ENCODE data around the gene CFAP54.

The CFAP54 gene

GRCh38 chr12:96889273-96889933 is 400.0 kb downstream of the CFAP54 start:
- no peak for DNase-seq (ENCODE audit: low read depth)

- no peak for DNase-seq (ENCODE audit: low read depth)
These were observed 401.0 kb downstream of the CFAP54 start for GRCh38 chr12:96890331-96890730.

- DNase-seq (ENCODE audit: low read depth) = no peak
These were observed 402.7 kb downstream of the CFAP54 start for GRCh38 chr12:96892104-96892503.

- no peak for DNase-seq (ENCODE audit: low read depth)
These were observed 408.0 kb downstream of the CFAP54 start for GRCh38 chr12:96897421-96897820.

- DNase-seq (ENCODE audit: low read depth) = no peak
These were observed 411.8 kb downstream of the CFAP54 start for GRCh38 chr12:96901175-96901574.

GRCh38 chr12:96902076-96902475 is 412.7 kb downstream of the CFAP54 start:
- no peak for DNase-seq (ENCODE audit: low read depth)

- no peak for DNase-seq (ENCODE audit: low read depth)
These were observed 417.1 kb downstream of the CFAP54 start for GRCh38 chr12:96906498-96906848.

- peak; percentile 38 for DNase-seq (ENCODE audit: low read depth)
These were observed 417.7 kb downstream of the CFAP54 start, which contains the start of gene NEDD1 for GRCh38 chr12:96906849-96907670. Gene NEDD1 (plus strand): TSS chr12:96907257. CDS start chr12:96909760, 2,503 bp downstream.

- peak; percentile 3 for DNase-seq (ENCODE audit: low read depth)
These were observed 418.5 kb downstream of the CFAP54 start for GRCh38 chr12:96907671-96908422.

- DNase-seq (ENCODE audit: low read depth) = no peak
These were observed 419.0 kb downstream of the CFAP54 start for GRCh38 chr12:96908423-96908675.

GRCh38 chr12:96912261-96912660 is 422.9 kb downstream of the CFAP54 start:
- DNase-seq (ENCODE audit: low read depth) = no peak

GRCh38 chr12:96912943-96913342 is 423.6 kb downstream of the CFAP54 start:
- no peak for DNase-seq (ENCODE audit: low read depth)

GRCh38 chr12:96919510-96920210 is 430.3 kb downstream of the CFAP54 start:
- no peak for DNase-seq (ENCODE audit: low read depth)
